Mesenchymal stem cell (in vitro differentiated cells and primary cell): ENCODE measurements around the gene MCM8. TPM values are rescaled to one million over a fixed set of nuclear protein-coding genes. Genes with fewer than 3 reads are reported as not detected.

Experiments used
- DNase-seq: peaks from one replicate; pipeline ENCODE4 v3.0.0-alpha.2; 2013
- H2AFZ ChIP-seq: one replicate; pipeline ENCODE4 v1.6.1; 2013; ENCODE audit warnings: low read depth, mild to moderate bottlenecking, control low read depth, inconsistent platforms, low read length, moderate library complexity
- H2AK5ac ChIP-seq: 2 replicates; pipeline ENCODE4 v1.6.1; 2013; ENCODE audit warnings: low read length, moderate library complexity, mild to moderate bottlenecking, inconsistent platforms; ENCODE audit not compliant: severe bottlenecking
- H2BK120ac ChIP-seq: one replicate; pipeline ENCODE4 v1.6.1; 2013; ENCODE audit warnings: low read depth, mild to moderate bottlenecking, inconsistent platforms, low read length, moderate library complexity
- H2BK12ac ChIP-seq, 2 experiments: one replicate each; pipeline ENCODE4 v1.6.1; 2013; ENCODE audit warnings: inconsistent platforms in 2 of 2, low read length in 2 of 2, mild to moderate bottlenecking in 2 of 2, moderate library complexity in 2 of 2, control low read depth in 1 of 2
- H2BK15ac ChIP-seq: one replicate; pipeline ENCODE4 v1.6.1; 2013; ENCODE audit warnings: mild to moderate bottlenecking, low read depth, inconsistent platforms; ENCODE audit not compliant: poor library complexity, severe bottlenecking
- H2BK5ac ChIP-seq: 2 replicates; pipeline ENCODE4 v1.6.1; 2013; ENCODE audit warnings: low read depth, mild to moderate bottlenecking, low read length, control low read depth, inconsistent platforms; ENCODE audit not compliant: poor library complexity, severe bottlenecking
- H3K14ac ChIP-seq, 2 experiments: one replicate each; pipeline ENCODE4 v1.6.1; 2013; ENCODE audit warnings: inconsistent platforms in 2 of 2, low read length in 2 of 2, control low read depth in 1 of 2, mild to moderate bottlenecking in 1 of 2, moderate library complexity in 1 of 2
- H3K18ac ChIP-seq, 2 experiments: one replicate each; pipeline ENCODE4 v1.6.1; 2013; ENCODE audit warnings: inconsistent platforms in 2 of 2, low read length in 2 of 2, control low read depth in 1 of 2, low read depth in 1 of 2, mild to moderate bottlenecking in 1 of 2
- H3K23ac ChIP-seq, 2 experiments: one replicate each; pipeline ENCODE4 v1.6.1; 2013; ENCODE audit warnings: inconsistent platforms in 2 of 2, low read length in 2 of 2, mild to moderate bottlenecking in 2 of 2, moderate library complexity in 2 of 2, control low read depth in 1 of 2
- H3K27ac ChIP-seq: 2 replicates; pipeline ENCODE4 v1.5.1; 2013; ENCODE audit warnings: mild to moderate bottlenecking, moderate library complexity, low read length, control low read depth, inconsistent platforms; ENCODE audit not compliant: poor library complexity, severe bottlenecking
- H3K27me3 ChIP-seq, 2 experiments: 2 replicates each; pipeline versions ENCODE4 v1.6.1 to v1.7.0; 2013; ENCODE audit warnings: low read length in 2 of 2, mild to moderate bottlenecking in 2 of 2, moderate library complexity in 2 of 2, control low read depth in 1 of 2, inconsistent platforms in 1 of 2; ENCODE audit not compliant: control insufficient read depth in 1 of 2, insufficient read depth in 1 of 2
- H3K36me3 ChIP-seq, 2 experiments: 2 replicates each; pipeline versions ENCODE4 v1.6.1 to v1.7.0; 2013; ENCODE audit warnings: low read length in 2 of 2, control low read depth in 1 of 2, inconsistent platforms in 1 of 2, low read depth in 1 of 2, mild to moderate bottlenecking in 1 of 2; ENCODE audit not compliant: insufficient read depth in 2 of 2, control insufficient read depth in 1 of 2
- H3K4ac ChIP-seq, 2 experiments: one replicate each; pipeline ENCODE4 v1.6.1; 2013; ENCODE audit warnings: inconsistent platforms in 2 of 2, low read length in 2 of 2, mild to moderate bottlenecking in 2 of 2, moderate library complexity in 2 of 2, control low read depth in 1 of 2, low read depth in 1 of 2
- H3K4me1 ChIP-seq: 2 replicates; pipeline ENCODE4 v1.6.1; 2013; ENCODE audit warnings: low read depth, low read length, control low read depth; ENCODE audit not compliant: control insufficient read depth, insufficient read depth
- H3K4me2 ChIP-seq: 2 replicates; pipeline ENCODE4 v1.6.1; 2013; ENCODE audit warnings: low read length, mild to moderate bottlenecking, inconsistent platforms; ENCODE audit not compliant: poor library complexity, severe bottlenecking
- H3K4me3 ChIP-seq, 2 experiments: 2 replicates each; pipeline versions ENCODE4 v1.5.1 to v1.7.0; 2013; ENCODE audit warnings: low read length in 2 of 2, mild to moderate bottlenecking in 2 of 2, control low read depth in 1 of 2, low read depth in 1 of 2; ENCODE audit not compliant: insufficient read depth in 1 of 2
- H3K79me1 ChIP-seq: replicated peaks from 2 replicates; pipeline ENCODE4 v1.6.1; 2013; ENCODE audit warnings: mild to moderate bottlenecking, control low read depth, low read length, inconsistent platforms; ENCODE audit not compliant: poor library complexity, severe bottlenecking
- H3K9ac ChIP-seq: 2 replicates; pipeline ENCODE4 v1.7.0; 2013; ENCODE audit warnings: mild to moderate bottlenecking, low read length, moderate library complexity
- H3K9me3 ChIP-seq: 2 replicates; pipeline ENCODE4 v1.7.0; 2013; ENCODE audit warnings: mild to moderate bottlenecking, low read length; ENCODE audit not compliant: control insufficient read depth
- H4K8ac ChIP-seq: one replicate; pipeline ENCODE4 v1.6.1; 2013; ENCODE audit warnings: inconsistent platforms, mild to moderate bottlenecking, low read length, moderate library complexity
- H4K91ac ChIP-seq: one replicate; pipeline ENCODE4 v1.6.1; 2013; ENCODE audit warnings: mild to moderate bottlenecking, low read length, inconsistent platforms
- whole genome bisulfite sequencing: methylation state at CpG from one replicate; pipeline ENCODE4 v1.1.7; 2013; ENCODE audit warnings: mixed read lengths; 5-methylcytosine and 5-hydroxymethylcytosine counted together
- polyA plus RNA-seq, 2 experiments: library from polyadenylated mRNA; stranded (reverse); fragments of 200-250 nt; gene quantifications; one replicate each; pipeline ENCODE4 v1.2.3, GENCODE V29; 2013

The MCM8 gene
- polyA plus RNA-seq (2013, experiment 1 of 2) = 3.2 TPM
- 3.2 TPM for polyA plus RNA-seq (2013, experiment 2 of 2)

DNA sequence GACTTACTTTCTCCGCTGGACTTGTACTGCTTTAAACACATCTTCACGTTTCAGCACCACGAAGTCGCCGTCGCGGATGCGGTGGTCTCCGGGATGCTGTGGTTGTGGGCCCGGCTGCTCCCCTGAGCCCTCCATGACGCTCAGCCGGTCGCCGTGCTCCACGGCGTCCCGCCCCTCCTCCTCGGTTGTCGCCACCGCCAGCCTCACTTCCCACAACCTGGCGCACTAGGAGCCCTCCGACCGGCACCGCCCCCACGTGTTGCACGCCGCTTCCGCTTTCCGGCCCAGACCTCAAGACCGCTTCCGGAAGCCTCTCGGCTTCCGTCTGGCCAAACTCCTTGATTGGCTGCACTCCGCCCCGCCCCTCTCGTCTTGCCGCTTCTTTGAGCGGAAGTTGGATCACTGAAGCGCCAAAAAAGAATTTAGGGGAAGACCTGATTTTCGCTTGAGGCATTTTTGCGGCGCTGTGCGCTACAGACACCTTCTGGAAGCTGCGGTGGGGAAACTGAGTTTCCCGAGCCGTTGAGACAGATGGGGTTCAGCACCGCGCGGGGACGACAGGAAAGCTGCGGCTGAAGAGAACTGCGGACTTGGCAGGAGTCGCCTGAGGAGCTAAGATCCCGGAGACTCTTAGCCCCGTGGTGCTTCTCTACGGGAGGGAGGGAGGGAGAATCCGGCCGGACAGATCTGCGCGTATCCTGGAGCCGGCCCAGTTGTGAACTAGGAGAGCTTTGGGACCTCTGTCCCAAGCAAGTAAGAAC lies at the start of gene MCM8, which contains the start of gene TRMT6:
Gene MCM8 (plus strand): TSS at position 382 of the 761 bp plus-strand sequence. CDS start 1,364 bp downstream, outside the sequence.
Gene TRMT6 (minus strand): TSS at position 263 of the 761 bp plus-strand sequence. CDS start 128 bp downstream, at position 135.
- DNase-seq = peak; percentile 97
- no peaks in the 10 kb centered on the region for H3K9me3 ChIP-seq
- peak within 1 kb of the TSS; percentile 79 for H3K4me2 ChIP-seq
- H3K9ac ChIP-seq = peak within 1 kb of the TSS; percentile 95
- H3K4me3 ChIP-seq = peak within 1 kb of the TSS; percentile 97
- peak within 1 kb of the TSS in 1 of 2 experiments; percentile 92 for H3K14ac ChIP-seq
- H3K27ac ChIP-seq = peak within 1 kb of the TSS; percentile 41
- under 1% methylated on average over 61 of the region's 61 CpGs for WGBS
- no peak within 1 kb of the TSS for H2BK15ac ChIP-seq
- peak within 1 kb of the TSS in 1 of 2 experiments; percentile 76 for H3K18ac ChIP-seq
- no peak within 1 kb of the TSS for H2AK5ac ChIP-seq
- no peaks in the 10 kb centered on the region for H3K27me3 ChIP-seq
- H3K4ac ChIP-seq = peak within 1 kb of the TSS in 1 of 2 experiments; percentile 25
- H2BK5ac ChIP-seq = peak within 1 kb of the TSS; percentile 76
- peak within 1 kb of the TSS in 1 of 2 experiments; percentile 46 for H3K23ac ChIP-seq
- H4K8ac ChIP-seq = peak within 1 kb of the TSS; percentile 79
- H4K91ac ChIP-seq = peak within 1 kb of the TSS; percentile 88
- no peak within 1 kb of the TSS for H2BK120ac ChIP-seq
- peak within 1 kb of the TSS; percentile 93 for H2AFZ ChIP-seq
- H3K36me3 ChIP-seq = peaks cover 0 to 37% of the 10 kb centered on the region in 2 experiments
- H3K79me1 ChIP-seq = peaks cover 28% of the 10 kb centered on the region
- H2BK12ac ChIP-seq = no peak within 1 kb of the TSS
- H3K4me1 ChIP-seq = no peaks in the 10 kb centered on the region

GRCh38 chr20:5900908-5901307 lies 49.5 kb upstream of the MCM8 start:
- H2BK5ac ChIP-seq = no peak overlapping the region
- no peak overlapping the region for H2BK12ac ChIP-seq
- no peaks in the 10 kb centered on the region for H3K79me1 ChIP-seq
- H2AFZ ChIP-seq = no peak overlapping the region
- no peak overlapping the region for H3K27ac ChIP-seq
- H3K23ac ChIP-seq = no peak overlapping the region
- H3K9me3 ChIP-seq = peaks cover 4% of the 10 kb centered on the region
- no peak overlapping the region for H3K4me2 ChIP-seq
- H2BK15ac ChIP-seq = no peak overlapping the region
- H2BK120ac ChIP-seq = no peak overlapping the region
- peak overlapping the region in 1 of 2 experiments; percentile 55 for H3K14ac ChIP-seq
- no peak overlapping the region for H3K9ac ChIP-seq
- no peak overlapping the region for H4K91ac ChIP-seq
- no peak overlapping the region for H2AK5ac ChIP-seq
- 70% methylated on average over 1 of the region's 1 CpG for WGBS
- H3K18ac ChIP-seq = no peak overlapping the region
- H3K4me3 ChIP-seq = no peak overlapping the region
- H3K4me1 ChIP-seq = no peaks in the 10 kb centered on the region
- H3K4ac ChIP-seq = no peak overlapping the region
- peaks cover 22 to 57% of the 10 kb centered on the region in 2 experiments for H3K27me3 ChIP-seq
- H3K36me3 ChIP-seq = no peaks in the 10 kb centered on the region
- no peak for DNase-seq
- H4K8ac ChIP-seq = no peak overlapping the region

DNA sequence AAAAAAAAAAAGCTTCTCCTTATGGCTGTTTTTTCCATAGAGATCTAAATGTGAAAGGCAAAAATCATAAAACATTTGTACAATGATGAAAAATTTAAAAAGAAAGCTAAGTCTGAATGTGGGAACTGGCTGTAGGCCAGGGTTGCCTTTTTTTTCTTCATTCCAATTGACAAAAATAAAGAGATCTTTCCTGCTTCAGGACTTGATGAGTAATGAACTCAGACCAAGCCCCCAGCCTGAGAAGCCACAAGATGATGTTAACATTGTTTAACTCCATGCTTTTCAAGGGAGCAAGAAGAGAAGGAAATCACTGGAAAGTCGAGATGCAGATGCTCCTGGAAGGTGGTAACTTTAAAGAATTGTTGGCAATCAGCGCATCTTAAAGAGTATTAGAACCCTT lies 41.5 kb upstream of the MCM8 start:
- 58% methylated on average over 2 of the region's 2 CpGs for WGBS

DNA sequence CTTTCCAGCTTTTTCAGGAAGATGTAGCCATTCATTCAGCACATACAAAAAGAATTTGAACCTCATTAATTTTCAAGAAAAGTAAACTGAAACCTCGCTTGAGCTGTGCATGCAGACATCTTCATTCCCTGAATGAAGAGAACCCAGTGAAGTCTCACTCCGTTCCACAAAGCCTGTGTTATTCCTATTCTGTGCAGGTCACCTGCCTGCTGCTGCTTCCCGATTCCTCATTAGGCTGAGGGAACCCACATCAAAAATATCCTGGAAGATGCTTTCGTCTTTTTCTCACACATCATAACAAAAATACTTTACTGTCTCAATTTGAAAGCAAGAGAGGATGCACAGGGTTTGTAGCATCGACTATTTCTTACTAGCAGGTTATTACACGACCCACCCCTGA lies 40.3 kb upstream of the MCM8 start:
- no peak for DNase-seq
- no peak overlapping the region for H4K8ac ChIP-seq
- no peaks in the 10 kb centered on the region for H3K9me3 ChIP-seq
- no peak overlapping the region for H2BK15ac ChIP-seq
- no peak overlapping the region for H3K9ac ChIP-seq
- H2BK5ac ChIP-seq = no peak overlapping the region
- H3K27me3 ChIP-seq = peaks cover 17 to 56% of the 10 kb centered on the region in 2 experiments
- peaks cover 5% of the 10 kb centered on the region for H3K4me1 ChIP-seq
- WGBS = 74% methylated on average over 5 of the region's 6 CpGs
- no peak overlapping the region for H4K91ac ChIP-seq
- H2BK12ac ChIP-seq = no peak overlapping the region
- H3K23ac ChIP-seq = no peak overlapping the region
- H3K27ac ChIP-seq = no peak overlapping the region
- H3K79me1 ChIP-seq = no peaks in the 10 kb centered on the region
- H3K4me3 ChIP-seq = no peak overlapping the region
- no peak overlapping the region for H2AK5ac ChIP-seq
- H3K4me2 ChIP-seq = no peak overlapping the region
- no peak overlapping the region for H3K4ac ChIP-seq
- H3K18ac ChIP-seq = no peak overlapping the region
- no peak overlapping the region for H3K14ac ChIP-seq
- no peaks in the 10 kb centered on the region for H3K36me3 ChIP-seq
- H2AFZ ChIP-seq = no peak overlapping the region
- H2BK120ac ChIP-seq = no peak overlapping the region

More for the DNA sequence above, 41.5 kb upstream of the MCM8 start:
- peaks cover 13 to 67% of the 10 kb centered on the region in 2 experiments for H3K27me3 ChIP-seq
- H3K79me1 ChIP-seq = no peaks in the 10 kb centered on the region
- peaks cover 5% of the 10 kb centered on the region for H3K4me1 ChIP-seq
- H3K18ac ChIP-seq = no peak overlapping the region
- H3K36me3 ChIP-seq = no peaks in the 10 kb centered on the region
- no peak overlapping the region for H2AK5ac ChIP-seq
- H2AFZ ChIP-seq = no peak overlapping the region
- H2BK15ac ChIP-seq = no peak overlapping the region
- H3K14ac ChIP-seq = no peak overlapping the region
- DNase-seq = no peak
- no peaks in the 10 kb centered on the region for H3K9me3 ChIP-seq
- no peak overlapping the region for H3K4ac ChIP-seq
- H2BK120ac ChIP-seq = no peak overlapping the region
- H3K23ac ChIP-seq = no peak overlapping the region
- no peak overlapping the region for H3K4me3 ChIP-seq
- H3K27ac ChIP-seq = no peak overlapping the region
- H4K91ac ChIP-seq = no peak overlapping the region
- no peak overlapping the region for H2BK5ac ChIP-seq
- no peak overlapping the region for H3K4me2 ChIP-seq
- no peak overlapping the region for H2BK12ac ChIP-seq
- H3K9ac ChIP-seq = no peak overlapping the region
- no peak overlapping the region for H4K8ac ChIP-seq
